HCT116 (cell line): ENCODE data around the gene DHRS12. TPM values are rescaled to one million over a fixed set of nuclear protein-coding genes. Genes with fewer than 3 reads are reported as not detected.
A peak's percentile ranks its signal among the peaks of the same experiment; 100 is the strongest.

Source experiments
- ATAC-seq: fragments of 200-7000 bp; cut with Tn5 transposase; 2 replicates; pipeline ENCODE4 v1.9.1; 2020; ENCODE audit warnings: mild to moderate bottlenecking, moderate library complexity
- BruUV-seq: library from RNA; stranded (reverse); fragments of 400-500 nt; replicated peaks from 2 replicates; lab custom pipeline; 2021; lab: Mats Ljungman, UMichigan
- CTCF ChIA-PET: fragments of 300-600 bp; sonication (Branson Sonifier 250); formaldehyde crosslinking; loops from one replicate; lab custom pipeline; 2021; ENCODE audit warnings: antibody characterized with exemption; lab: Charles Lee
- POLR2A ChIA-PET: fragments of 300-600, 350-600 bp; sonication (Branson Sonifier 250); formaldehyde crosslinking; loops from one replicate; lab custom pipeline; 2021; ENCODE audit warnings: antibody characterized with exemption; lab: Charles Lee
- RAD21 ChIA-PET, 2 experiments: fragments of 300-600 bp; sonication (Branson Sonifier 250); formaldehyde crosslinking; loops; one replicate each; lab custom pipeline; 2023; ENCODE audit warnings: low total read pairs in 2 of 2; ENCODE audit not compliant: uncharacterized antibody in 2 of 2, unreplicated experiment in 2 of 2, low non-redundant PET in 1 of 2; lab: Charles Lee
- DNase-seq: peaks from one replicate; pipeline ENCODE4 v3.0.0-alpha.2; 2010; ENCODE audit warnings: low read depth, low spot score
- H2AFZ ChIP-seq: fragments of 200-600 bp; shearing (Covaris generic), sonication (generic); 2 replicates; pipeline ENCODE4 v1.6.1; 2017; ENCODE audit warnings: low read depth, mixed run types, mixed read lengths, antibody characterized with exemption, low read length; ENCODE audit not compliant: poor library complexity, severe bottlenecking
- H3K27ac ChIP-seq: 2 replicates; pipeline ENCODE4 v1.5.1; 2012; ENCODE audit warnings: low read depth, low read length
- H3K27me3 ChIP-seq: fragments of 200-600 bp; sonication (generic); 2 replicates; pipeline ENCODE4 v1.6.1; 2016; ENCODE audit warnings: mixed run types, low read length, mixed read lengths; ENCODE audit not compliant: insufficient read depth
- H3K36me3 ChIP-seq, 2 experiments: fragments of 200-500 bp in 1 of 2; fragments of 200-600 bp in 1 of 2; sonication (Bioruptor generic) in 1 of 2; sonication (generic) in 1 of 2; 2 replicates each; pipeline versions ENCODE4 v1.5.1 to v1.6.1; 2014 to 2016; ENCODE audit warnings: low read length in 2 of 2, inconsistent platforms in 1 of 2, mixed read lengths in 1 of 2, mixed run types in 1 of 2; ENCODE audit not compliant: insufficient read depth in 2 of 2, control insufficient read depth in 1 of 2
- H3K4me1 ChIP-seq, 2 experiments: fragments of 200-600 bp in 1 of 2; sonication (generic) in 1 of 2; 2 replicates each; pipeline versions ENCODE4 v1.5.1 to v1.6.1; 2012 to 2017; ENCODE audit warnings: low read length in 2 of 2, inconsistent platforms in 1 of 2, mild to moderate bottlenecking in 1 of 2, mixed read lengths in 1 of 2, mixed run types in 1 of 2, moderate library complexity in 1 of 2; ENCODE audit not compliant: insufficient read depth in 2 of 2, control insufficient read depth in 1 of 2
- H3K4me2 ChIP-seq: fragments of 200-600 bp; sonication (generic); 2 replicates; pipeline ENCODE4 v1.6.1; 2017; ENCODE audit warnings: mixed run types, low read length, mixed read lengths
- H3K4me3 ChIP-seq, 2 experiments: fragments of 200-600 bp in 1 of 2; sonication (generic) in 1 of 2; replicated peaks in 1 of 2; 2 replicates each; pipeline ENCODE4 v1.5.1; 2011 to 2016; ENCODE audit warnings: low read length in 2 of 2, control low read depth in 1 of 2, low read depth in 1 of 2, mild to moderate bottlenecking in 1 of 2, mixed read lengths in 1 of 2, mixed run types in 1 of 2
- H3K79me2 ChIP-seq: fragments of 200-600 bp; sonication (generic); 2 replicates; pipeline ENCODE4 v1.6.1; 2017; ENCODE audit warnings: mild to moderate bottlenecking, mixed run types, low read length, moderate library complexity, mixed read lengths; ENCODE audit not compliant: insufficient read depth
- H3K9ac ChIP-seq: fragments of 200-600 bp; sonication (generic); 2 replicates; pipeline ENCODE4 v1.6.1; 2016; ENCODE audit warnings: low read length, mixed read lengths
- H3K9me2 ChIP-seq: fragments of 200-600 bp; sonication (generic), shearing (Covaris generic); 2 replicates; pipeline ENCODE4 v1.6.1; 2017; ENCODE audit warnings: mixed run types, mild to moderate bottlenecking, moderate library complexity; ENCODE audit not compliant: insufficient read depth
- H3K9me3 ChIP-seq, 2 experiments: fragments of 200-500 bp in 1 of 2; fragments of 200-600 bp in 1 of 2; sonication (Bioruptor generic) in 1 of 2; sonication (generic) in 1 of 2; 2 replicates each; pipeline ENCODE4 v1.6.1; 2014 to 2017; ENCODE audit warnings: low read length in 2 of 2, mixed read lengths in 2 of 2, inconsistent platforms in 1 of 2, low read depth in 1 of 2, mild to moderate bottlenecking in 1 of 2, mixed run types in 1 of 2, moderate library complexity in 1 of 2; ENCODE audit not compliant: control insufficient read depth in 1 of 2, insufficient read depth in 1 of 2
- H4K20me1 ChIP-seq: fragments of 200-600 bp; sonication (generic), shearing (Covaris generic); 2 replicates; pipeline ENCODE4 v1.6.1; 2017; ENCODE audit warnings: mixed run types, mild to moderate bottlenecking, moderate library complexity; ENCODE audit not compliant: insufficient read depth
- ELF1 ChIP-seq: IDR thresholded peaks from 2 replicates; pipeline ENCODE4 v1.6.1; 2012; ENCODE audit warnings: low read depth, borderline replicate concordance
- FOSL1 ChIP-seq: IDR thresholded peaks from 2 replicates; pipeline ENCODE4 v1.6.1; 2012; ENCODE audit warnings: low read depth
- RAD21 ChIP-seq: IDR thresholded peaks from 2 replicates; pipeline ENCODE4 v1.6.1; 2012; ENCODE audit warnings: low read depth, mild to moderate bottlenecking
- REST ChIP-seq: IDR thresholded peaks from 2 replicates; pipeline ENCODE4 v1.6.1; 2012; ENCODE audit warnings: low read depth
- ZNF274 ChIP-seq: fragments of 200-500 bp; sonication (Bioruptor generic); IDR thresholded peaks from 2 replicates; pipeline ENCODE4 v1.6.1; 2014; ENCODE audit warnings: mild to moderate bottlenecking, low read depth, low read length, inconsistent platforms
- intact Hi-C: fragments of 100-400 bp; cut with micrococcal nuclease; formaldehyde crosslinking; loops from 2 replicates; pipeline ENCODE4 v1.10.0; 2022
- total RNA-seq: library from RNA; stranded (reverse); gene quantifications from one replicate; pipeline ENCODE4 v1.2.1, GENCODE V29; 2021; ENCODE audit not compliant: unreplicated experiment
- TF ChIP-seq, protein P1 (sequence below), 3 experiments: fragments of 200-600 bp in 1 of 3; sonication (generic) in 1 of 3; IDR thresholded peaks in 2 of 3; conservative IDR thresholded peaks in 1 of 3; 2 replicates each; pipeline ENCODE4 v1.5.1; 2012 to 2017; ENCODE audit warnings: low read depth in 2 of 3, low read length in 2 of 3, antibody characterized with exemption in 1 of 3, borderline replicate concordance in 1 of 3, control low read depth in 1 of 3, mild to moderate bottlenecking in 1 of 3, mixed read lengths in 1 of 3, mixed run types in 1 of 3, moderate library complexity in 1 of 3; ENCODE audit not compliant: insufficient read depth in 1 of 3

DHRS12 gene
- total RNA-seq, 1 experiment from 2014 or later = 3.9 TPM

DNA sequence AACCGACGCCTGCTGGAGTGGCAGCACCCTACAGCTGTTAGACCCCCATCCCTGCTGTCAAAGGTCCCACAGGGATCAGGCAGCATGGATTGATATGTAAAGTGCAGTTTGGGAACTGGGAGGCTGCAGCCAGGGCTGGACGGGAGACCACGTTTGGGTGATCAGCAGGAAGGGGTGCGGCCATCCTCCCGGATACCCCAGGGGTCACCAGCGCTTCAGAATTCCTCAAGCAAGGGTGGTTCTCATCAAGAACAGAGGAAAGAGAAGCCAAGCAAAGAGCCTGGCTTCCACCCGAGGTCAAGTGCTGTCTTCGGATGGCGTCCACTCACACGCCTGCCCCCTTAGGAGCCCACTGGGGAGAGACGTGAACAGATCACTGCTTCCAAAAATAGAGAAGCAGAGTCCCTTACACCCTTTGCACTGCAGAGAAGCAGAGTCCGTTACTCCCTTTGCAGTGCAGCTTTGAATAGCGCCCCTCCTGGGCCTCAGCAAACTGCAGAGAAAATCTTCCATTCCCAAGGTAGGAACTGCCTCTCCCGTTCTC lies 35.5 kb downstream of the DHRS12 start (continued):
- no peak for TF ChIP-seq ELF1
- no peak for TF ChIP-seq REST

- Histone ChIP-seq H4K20me1 (no peaks in the 10 kb centered on the region), H3K4me2 (no peak overlapping the region), H3K9me2 (no peaks in the 10 kb centered on the region), H3K4me1 (peaks cover 5% of the 10 kb centered on the region in 2 experiments; a peak in 2 of 4 replicates), H2AFZ (no peak overlapping the region), H3K4me3 (no peak overlapping the region), H3K9ac (no peak overlapping the region), H3K36me3 (no peaks in the 10 kb centered on the region), H3K9me3 (no peaks in the 10 kb centered on the region), H3K27ac (no peak overlapping the region), H3K79me2 (no peaks in the 10 kb centered on the region), H3K27me3 (no peaks in the 10 kb centered on the region)
- TF ChIP-seq FOSL1 = no peak
- peak; percentile 42 for TF ChIP-seq RAD21
- TF ChIP-seq, protein P1, sequence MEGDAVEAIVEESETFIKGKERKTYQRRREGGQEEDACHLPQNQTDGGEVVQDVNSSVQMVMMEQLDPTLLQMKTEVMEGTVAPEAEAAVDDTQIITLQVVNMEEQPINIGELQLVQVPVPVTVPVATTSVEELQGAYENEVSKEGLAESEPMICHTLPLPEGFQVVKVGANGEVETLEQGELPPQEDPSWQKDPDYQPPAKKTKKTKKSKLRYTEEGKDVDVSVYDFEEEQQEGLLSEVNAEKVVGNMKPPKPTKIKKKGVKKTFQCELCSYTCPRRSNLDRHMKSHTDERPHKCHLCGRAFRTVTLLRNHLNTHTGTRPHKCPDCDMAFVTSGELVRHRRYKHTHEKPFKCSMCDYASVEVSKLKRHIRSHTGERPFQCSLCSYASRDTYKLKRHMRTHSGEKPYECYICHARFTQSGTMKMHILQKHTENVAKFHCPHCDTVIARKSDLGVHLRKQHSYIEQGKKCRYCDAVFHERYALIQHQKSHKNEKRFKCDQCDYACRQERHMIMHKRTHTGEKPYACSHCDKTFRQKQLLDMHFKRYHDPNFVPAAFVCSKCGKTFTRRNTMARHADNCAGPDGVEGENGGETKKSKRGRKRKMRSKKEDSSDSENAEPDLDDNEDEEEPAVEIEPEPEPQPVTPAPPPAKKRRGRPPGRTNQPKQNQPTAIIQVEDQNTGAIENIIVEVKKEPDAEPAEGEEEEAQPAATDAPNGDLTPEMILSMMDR (IDR thresholded peaks at IDR 0.05 in 2 of 3, conservative IDR thresholded peaks at IDR 0.05 in 1 of 3; ENCODE audit: borderline replicate concordance in 1 of 3, insufficient read depth in 1 of 3, low read depth in 2 of 3, low read length in 2 of 3) = peak in 2 of 3 experiments; percentile 44; a peak in 3 of 6 replicates
- TF ChIP-seq ZNF274 = no peak
- ChIA-PET CTCF (interaction anchor here (1.0 kb wide), 1 partner anchor 25 kb away, joined by 3 read pairs; no protein-coding TSS in a partner anchor), POLR2A (no interaction called here), RAD21 (no interaction called here)
- no peak for DNase-seq
- BruUV-seq = no TSS peak
- ATAC-seq = peak; percentile 38; the same call in 1 of the 2 replicates
- intact Hi-C loops = no loop called here
Observed at GRCh38 chr13:51767100-51767499, 36.9 kb downstream of the DHRS12 start.
